GM21576 (cell line): Measurements from ENCODE around the gene HJV.
"Not testable (repeated sequence)": the region's sequence is repeated elsewhere in the genome, so short reads cannot be mapped to it uniquely, and the experiment has no call there.

Experiments used
- ATAC-seq: cut with Tn5 transposase; IDR thresholded peaks from one replicate; pipeline ENCODE4 v1.9.1; 2021; ENCODE audit warnings: mild to moderate bottlenecking, moderate library complexity; ENCODE audit not compliant: unreplicated experiment

The HJV gene, protein sequence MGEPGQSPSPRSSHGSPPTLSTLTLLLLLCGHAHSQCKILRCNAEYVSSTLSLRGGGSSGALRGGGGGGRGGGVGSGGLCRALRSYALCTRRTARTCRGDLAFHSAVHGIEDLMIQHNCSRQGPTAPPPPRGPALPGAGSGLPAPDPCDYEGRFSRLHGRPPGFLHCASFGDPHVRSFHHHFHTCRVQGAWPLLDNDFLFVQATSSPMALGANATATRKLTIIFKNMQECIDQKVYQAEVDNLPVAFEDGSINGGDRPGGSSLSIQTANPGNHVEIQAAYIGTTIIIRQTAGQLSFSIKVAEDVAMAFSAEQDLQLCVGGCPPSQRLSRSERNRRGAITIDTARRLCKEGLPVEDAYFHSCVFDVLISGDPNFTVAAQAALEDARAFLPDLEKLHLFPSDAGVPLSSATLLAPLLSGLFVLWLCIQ

DNA sequence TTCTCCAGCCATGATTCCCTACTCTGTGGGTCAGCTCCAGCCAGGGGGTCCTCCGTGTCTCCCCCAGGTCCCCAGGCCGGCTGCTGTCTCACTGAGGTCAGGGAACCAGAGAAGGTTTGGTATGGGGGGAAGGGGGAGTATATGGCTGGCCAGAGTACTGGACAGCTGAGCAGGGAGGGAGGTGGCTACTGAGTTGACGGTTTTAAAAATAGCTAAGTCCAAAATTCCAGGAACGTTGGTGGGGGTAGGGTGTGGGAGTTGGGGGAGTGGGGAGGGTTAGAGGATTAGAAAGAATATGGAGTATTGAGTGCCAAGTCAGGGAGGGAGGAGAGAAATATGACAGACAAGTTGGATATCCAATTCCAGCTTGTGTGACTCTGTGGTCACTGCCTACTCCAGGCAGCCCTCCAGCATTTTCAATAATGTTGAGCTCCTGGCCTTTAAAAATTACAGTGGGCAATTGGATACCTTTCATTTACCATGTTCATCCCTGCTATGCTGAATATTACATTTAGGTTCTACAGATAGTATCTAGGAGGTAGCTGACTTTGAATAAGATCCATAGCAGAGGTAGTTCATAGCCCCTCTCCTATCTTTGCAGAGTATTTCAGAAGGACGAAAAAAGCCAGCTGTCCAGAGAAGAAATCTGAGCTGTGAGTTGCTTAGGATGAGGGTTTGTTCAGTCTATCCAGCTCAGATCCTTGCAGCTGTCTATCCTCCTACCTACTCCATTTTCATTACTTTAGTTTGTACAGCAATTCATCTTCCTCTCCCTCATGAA is at the start of gene HJV:
Gene HJV, minus strand, starts transcription at position 114 of the 781 bp plus-strand sequence. CDS start 1,504 bp downstream, outside the sequence.
- no peak for ATAC-seq

DNA sequence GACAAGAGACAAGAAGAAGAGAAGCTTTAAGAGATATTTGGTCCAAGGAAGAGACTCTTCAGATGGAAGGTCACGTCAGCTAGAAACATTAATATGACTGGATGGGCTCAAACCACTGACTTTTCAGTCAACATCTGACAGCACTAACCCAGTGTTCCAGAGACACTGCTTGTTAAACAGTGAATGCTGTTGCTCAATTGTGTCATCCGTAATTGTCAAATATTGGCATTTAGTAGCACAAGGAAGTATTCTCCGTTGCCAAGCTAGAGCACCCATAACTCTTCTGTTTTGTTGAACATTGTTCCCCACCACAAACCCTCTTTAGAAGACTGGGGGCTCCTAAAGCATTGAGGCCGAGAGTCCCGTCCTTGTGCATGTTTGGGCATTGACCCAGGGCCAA is 37.6 kb upstream of the HJV start:
- ATAC-seq: not testable (repeated sequence)

DNA sequence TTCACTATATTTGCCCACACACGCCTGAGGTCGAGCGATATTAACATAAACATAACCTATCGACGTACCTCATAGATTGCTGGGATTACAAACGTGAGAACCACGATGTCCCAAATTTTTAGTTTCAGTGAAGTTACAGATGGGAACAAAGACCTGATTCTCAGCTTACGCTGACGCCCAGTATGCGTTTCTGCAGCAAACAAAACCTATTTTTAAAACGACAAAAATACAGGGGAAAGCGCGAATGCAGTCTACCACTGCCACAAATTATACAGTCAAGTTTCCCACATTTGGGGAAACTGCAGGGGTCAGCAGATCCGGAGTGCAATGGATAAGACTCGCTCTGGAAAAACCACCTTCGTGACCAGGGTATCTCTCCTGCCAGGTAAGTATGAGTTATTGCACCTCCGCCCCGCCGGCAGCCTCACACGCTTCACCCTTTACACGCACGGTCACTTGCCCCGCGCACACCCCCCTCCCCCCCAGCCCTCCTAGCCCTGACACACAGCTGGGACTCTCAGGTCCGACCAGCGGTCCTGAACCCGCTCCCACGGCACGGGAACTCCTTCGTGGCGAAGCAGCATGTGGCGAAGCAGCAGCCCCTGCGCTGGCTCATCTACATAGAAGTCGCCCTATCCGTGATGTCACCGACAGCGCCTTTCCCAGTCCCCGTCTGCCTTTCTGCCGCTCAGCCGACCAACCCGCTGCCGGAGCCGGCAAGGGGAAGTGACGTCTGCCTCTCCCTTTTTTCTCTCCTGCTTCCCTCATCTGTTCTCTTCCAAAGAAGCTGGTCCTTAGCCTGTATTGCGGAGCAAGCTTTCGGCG is 30.5 kb upstream of the HJV start:
- not testable (repeated sequence) for ATAC-seq

DNA sequence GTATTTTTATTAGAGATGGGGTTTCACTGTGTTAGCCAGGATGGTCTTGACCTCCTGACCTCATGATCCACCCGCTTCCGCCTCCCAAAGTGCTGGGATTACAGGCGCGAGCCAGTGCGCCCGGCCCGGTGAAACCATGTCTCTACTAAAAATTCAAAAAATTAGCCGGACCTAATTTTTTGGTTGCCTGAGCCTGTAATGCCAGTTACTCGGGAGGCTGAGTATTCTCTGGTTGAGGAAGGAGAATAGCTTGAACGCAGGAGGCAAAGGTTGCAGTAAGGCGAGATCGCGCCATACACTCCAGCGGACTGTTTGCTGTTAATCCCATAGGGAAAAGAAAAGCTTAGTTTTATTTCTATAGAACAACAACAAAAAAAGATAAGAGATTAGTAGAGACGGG is 29.9 kb upstream of the HJV start:
- no peak for ATAC-seq

DNA sequence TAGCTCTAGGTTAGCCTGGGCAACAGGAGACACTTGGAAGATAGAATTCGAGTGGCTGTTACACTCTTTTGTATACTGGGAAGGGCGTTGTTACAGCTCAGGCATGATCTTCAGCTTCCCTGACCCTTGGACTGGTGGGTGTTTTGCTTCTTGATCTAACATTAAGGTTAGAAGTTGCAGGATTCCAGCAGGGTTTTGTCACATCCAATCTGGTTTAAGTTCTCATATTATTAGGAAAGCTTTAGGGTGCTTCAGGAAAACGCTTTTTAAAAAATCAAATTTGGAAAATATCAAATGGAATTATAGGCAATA is 29.1 kb upstream of the HJV start:
- ATAC-seq: not testable (repeated sequence)

DNA sequence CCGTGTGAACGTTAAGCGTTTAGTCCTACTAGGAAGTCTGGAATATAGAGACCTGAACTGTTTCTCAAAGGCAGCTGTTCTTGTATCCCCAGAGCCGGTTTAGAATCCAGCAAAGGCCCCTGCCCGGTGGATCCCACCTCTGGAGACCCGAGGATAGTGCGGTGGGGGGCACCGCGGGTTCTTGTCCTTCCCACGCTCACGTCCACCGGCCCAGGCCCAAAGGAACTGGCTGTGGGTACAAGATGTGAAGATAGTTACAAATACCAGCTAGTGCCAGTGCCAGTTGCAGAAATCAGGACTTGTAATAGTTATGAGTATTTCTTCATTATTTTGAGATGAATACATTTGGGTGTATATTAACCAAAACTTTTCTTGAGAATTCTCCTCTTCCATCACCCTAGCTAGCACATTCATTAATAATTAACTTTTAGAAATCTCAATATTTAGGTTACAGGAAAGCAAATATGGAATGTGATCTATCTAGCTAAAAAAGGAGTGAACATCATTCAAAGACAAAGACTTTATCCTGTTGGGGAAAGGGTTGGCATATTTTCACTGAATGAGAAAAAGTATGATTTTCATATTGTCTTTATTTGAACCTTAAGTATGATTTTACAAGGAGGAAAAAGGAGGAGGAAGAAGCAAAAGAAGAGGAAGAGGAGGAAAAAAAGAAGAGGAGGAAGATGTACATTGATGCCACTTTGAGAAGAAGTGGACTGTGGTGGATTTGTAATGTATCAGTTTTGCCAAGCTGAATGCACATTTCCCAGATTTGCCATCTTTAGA is 28.5 kb upstream of the HJV start:
- ATAC-seq: not testable (repeated sequence)

DNA sequence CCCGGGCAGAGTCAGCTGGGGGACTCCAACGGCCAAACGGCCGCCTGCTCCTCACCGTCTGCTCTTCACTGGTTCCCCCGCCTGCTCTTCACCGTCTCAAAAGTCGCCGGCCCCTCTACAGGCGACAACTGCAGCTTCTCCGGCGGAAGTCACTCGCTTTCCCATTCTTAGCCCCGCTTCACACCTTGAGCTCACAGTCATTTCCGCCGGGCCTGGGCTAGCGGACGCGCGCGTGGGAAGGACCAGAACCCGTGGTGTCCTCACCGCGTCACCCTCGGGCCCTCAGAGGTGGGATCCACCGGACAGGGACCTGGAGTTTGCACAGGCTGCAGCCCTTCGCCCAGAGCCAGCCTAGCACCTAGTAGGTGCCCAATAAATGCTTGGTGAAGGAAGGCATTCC is 27.9 kb upstream of the HJV start:
- ATAC-seq: no peak

DNA sequence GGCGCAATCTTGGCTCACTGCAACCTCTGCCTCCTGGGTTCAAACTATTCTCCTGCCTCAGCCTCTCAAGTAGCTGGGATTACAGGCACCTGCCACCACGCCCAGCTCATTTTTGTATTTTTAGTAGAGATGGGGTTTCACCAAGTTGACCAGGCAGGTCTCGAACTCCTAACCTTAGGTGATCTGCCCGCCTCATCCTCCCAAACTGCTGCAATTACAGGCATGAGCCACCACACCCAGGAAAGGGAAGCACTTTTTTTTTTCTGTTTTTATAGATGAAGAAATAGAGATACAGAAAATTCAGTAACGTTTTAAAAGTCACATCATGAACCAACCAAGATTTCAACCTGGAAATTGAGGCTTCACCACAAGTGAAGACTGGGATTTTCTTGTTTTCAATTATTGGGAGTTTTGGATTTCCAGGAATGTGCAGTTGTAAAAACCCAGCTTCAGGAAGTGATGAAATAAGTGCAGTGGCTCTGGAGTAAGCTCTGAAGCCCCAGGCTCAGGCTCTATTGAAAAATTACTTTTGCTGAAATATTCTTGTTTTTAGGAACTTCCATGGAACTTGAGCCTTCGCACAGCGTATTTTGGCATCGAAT is 27.1 kb upstream of the HJV start:
- not testable (repeated sequence) for ATAC-seq

DNA sequence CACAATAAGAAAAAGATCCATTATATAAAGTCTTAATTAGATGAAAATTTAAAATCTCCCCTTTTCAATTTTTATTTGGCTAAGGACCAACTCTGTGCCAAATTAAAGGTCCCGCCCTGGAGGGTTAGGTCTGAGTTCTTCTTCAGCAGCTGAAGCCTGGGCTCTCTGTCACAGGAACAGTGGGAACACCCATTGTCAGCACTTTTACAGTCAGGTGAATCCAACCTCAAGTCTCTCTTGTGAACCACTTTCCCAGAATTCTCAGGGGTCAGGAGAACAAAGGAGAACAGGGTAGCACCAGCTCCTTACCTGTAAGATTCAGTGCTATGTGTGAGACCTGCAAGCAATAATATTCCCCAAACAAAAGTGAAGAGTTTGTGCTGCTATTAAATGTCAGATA is 25.1 kb upstream of the HJV start:
- ATAC-seq: no peak

DNA sequence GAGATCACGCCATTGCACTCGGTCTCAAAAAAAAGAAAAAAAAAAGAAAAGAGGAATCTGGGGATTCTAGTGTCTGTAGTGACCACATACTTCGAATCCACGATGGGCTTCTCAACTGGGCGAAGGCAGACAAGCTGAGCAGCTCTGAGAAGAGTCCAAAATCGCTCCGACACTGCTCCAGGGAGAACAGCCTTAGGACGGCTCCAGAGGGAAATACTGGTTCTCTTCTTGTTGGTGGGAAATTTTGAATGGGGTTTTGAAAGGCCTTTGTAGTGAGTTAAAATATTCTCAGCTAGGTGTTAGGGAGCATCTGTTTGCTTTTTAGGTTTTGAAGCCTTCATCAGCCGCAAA is 18.3 kb upstream of the HJV start:
- no peak for ATAC-seq

DNA sequence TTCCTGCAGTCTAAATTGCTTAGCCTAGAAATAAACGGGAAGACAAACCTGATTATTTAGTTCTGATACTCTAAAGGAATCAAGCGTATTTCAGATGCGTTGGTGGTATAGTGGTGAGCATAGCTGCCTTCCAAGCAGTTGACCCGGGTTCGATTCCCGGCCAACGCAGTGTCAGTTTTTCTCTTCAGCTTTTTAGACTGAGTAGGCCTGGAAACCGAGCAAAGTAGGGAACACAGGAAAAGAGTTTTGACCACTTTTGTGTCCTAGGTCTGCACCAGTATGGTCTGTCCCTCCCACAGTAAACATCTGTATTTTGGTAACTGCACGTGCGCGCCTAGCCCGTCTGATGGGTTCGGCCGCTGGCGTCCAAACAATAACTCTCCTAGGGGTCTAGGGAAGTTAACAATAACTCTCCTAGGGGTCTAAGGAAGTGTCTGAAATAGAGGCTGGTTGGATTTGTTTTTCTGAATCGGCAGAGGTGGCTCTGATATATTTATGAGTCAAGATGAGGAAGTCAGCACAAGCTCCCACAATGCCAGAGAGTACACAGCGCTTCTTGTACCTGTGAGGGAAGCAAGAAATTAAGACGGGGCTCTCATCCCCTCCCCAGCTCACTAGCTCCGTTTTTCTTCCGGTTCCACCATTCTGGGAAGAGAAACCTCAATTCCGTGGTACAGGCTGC is 15.6 kb upstream of the HJV start:
- ATAC-seq: peak; percentile 25

DNA sequence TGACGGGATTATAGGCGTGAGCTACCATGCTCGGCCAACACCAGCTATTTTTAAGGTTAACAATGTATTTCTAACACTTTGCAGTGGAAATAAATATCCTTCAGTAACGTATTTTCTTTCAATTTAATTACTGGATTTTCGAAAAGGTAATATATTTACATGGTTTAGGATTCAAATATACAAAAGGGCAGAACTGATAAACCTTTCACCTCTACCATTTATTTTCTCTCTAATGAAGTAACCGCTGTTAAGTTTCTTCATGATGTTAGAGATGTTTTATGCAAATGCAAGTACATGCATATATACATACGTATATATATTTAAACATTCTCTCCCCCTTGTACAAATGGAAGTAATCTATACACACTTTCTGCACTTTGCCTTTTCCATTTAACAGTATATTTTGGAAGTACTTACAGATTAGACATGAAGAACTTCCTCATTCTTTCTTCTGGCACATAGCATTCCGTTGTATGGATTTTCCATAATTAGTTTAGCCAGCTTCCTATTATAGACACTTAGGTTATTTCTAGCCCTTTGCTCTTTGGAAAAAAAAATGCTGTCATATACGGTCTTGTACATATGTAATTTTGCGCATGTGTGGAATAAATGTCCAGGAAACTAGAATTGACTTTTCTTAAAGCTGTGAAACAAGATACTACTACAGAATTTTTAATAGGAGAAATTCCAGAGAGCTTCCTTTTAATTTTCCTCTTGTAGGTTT is 14.9 kb upstream of the HJV start:
- no peak for ATAC-seq

DNA sequence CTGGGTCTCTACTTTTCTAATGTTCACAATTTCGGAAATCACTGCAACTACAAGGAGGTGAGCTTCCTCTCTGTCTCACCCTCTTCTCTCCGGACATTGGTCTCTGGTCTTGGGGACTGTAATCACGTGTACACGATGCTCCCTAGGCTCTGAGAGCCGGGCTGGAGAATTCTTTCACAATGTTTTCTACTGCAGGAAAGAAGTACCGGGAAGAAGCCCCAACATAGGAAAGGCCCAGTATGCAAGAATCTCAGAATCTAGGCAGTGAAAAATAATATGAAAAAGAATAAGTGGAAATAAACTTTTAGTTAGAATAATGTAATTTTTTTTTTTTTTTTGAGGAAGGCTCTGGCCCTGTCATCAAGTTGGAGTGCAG is 13.5 kb upstream of the HJV start:
- ATAC-seq: no peak

DNA sequence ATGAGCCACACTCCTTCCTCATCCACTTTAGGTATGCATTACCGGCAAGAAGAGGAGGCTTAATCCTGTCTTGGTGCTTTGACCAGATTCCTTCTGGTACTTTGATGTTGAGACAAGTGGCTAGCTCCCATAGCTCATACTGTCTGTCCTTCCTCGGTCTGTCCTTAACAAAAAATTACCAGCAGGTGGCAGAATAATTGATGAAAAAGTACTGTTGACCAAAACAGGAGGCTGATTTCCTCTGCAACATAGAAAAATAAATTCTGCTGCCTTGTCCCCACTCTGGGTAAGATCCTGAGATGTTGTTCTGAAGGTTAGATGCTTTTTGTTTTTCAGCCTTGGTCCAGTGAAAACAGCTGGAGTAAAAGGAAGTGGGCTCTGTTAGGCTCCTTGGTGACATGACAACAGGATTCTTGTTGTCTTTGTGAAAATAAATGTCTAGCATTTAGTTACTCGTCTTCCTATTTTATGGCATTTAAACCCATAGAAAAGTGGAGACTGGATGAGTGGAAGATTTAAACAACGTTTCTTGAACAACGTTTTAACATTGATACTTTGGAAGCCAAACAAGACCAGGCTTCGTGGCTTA is 11.2 kb upstream of the HJV start:
- ATAC-seq: no peak

DNA sequence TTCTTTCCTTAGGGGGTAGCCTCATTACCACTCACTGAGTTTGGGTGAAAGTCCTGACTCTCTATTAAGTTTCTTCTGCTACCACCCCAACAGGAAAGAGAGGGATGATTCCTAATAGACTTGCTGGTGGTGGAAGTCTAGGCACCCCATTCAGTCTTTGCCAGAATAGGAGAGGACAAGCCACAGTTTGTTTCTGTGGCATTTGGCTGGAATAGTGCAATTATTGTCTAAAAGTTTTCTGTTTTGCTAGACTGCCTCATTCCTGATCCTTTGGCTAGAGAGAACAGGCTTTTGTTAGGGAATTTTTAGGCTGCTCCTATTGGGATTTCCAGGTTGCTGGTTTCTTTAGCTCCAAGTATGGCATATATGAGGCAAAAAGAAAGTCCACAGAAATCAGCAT is 9.9 kb upstream of the HJV start:
- no peak for ATAC-seq

DNA sequence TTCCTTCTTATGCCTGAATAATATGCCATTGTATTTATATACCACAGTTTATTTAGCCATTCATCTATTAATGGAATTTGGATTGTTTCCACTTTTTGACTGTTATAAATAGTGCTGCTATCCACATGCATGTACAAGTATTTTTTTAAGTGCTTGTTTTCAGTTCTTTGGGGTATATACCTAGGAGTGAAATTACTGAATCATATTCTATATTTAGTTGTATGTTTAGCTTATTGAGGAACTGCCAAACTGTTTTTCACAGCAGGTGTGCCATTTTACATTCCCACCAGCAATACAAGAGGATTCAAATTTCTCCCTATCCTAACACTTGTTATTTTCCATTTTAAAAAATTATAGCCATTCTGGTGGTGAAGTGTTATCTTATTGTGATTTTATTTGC is 7.6 kb upstream of the HJV start:
- no peak for ATAC-seq

DNA sequence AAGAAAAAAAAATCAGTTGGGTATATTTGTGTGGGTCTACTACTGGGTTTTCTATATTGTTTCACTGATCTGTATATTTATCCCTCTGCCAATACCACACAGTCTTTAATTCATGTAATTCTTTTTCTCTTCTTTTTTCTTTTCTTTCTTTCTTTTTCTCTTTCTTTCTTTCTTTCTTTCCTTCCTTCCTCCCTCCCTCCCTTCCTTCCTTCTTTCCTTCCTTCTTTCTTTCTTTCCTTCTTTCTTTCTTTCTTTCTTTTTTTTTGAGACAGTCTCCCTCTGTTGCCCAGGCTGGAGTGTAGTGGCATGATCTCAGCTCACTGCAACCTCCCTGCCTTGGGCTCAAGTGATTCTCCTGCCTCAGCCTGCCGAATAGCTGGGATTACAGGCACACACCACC is 5.1 kb upstream of the HJV start:
- not testable (repeated sequence) for ATAC-seq

DNA sequence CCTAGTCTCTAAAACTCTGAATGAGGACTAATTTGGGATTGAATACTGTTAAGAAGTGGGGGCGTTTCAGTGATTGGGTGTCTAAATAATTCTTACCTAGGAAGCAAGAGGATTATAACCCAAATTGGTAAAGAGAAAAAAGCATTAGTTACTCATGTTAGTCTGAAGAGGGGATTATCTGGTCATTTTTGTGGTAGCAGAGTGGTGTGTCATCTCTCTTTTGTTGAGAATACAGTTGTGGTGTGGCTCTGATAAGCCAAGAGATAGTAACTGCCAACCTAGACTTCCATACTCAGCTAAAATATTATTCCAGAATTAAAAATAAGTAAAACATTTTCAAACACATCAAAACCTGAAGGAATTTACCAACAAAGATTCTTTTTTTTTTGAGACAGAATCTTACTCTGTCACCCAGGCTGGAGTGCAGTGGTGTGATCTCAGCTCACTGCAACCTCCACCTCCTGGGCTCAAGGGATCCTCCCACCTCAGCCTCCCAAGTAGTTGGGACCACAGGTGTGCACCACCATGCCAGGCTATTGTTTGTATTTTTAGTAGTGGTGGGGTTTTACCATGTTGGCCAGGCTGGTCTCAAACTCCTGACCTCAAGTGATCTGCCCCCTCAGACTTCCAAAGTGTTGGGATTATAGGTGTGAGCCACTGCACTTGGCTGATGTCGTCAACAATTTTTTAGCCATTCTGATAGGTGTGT is 4.4 kb upstream of the HJV start:
- not testable (repeated sequence) for ATAC-seq
